Measurements from ENCODE around the gene CASK.
"Not testable (repeated sequence)": the region's sequence is repeated elsewhere in the genome, so short reads cannot be mapped to it uniquely, and the experiment has no call there.

CASK gene

GRCh38 chrX:41684940-41685339 lies 238.4 kb downstream of the CASK start:
- DNase-seq: no peak

DNA sequence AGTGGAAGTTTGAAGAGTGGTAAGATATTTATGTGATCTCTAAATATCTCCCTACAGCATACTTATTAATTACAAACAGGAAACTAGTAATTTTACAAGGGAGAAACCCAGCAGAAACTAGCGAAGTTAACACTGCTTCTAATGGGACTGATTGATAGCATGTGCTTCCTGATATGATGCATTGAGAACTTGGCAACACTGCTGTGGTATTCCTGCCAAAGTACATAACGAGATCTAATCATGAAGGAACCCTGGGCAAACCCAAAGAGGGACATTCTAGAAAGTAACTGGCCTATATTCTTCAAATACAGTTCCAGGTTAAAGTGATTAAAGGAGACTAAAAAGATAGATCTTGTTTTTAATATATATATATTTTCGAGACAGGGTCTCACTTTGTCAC lies 239.2 kb downstream of the CASK start:
- DNase-seq: no peak

- no peak for DNase-seq
These were observed 245.9 kb downstream of the CASK start for GRCh38 chrX:41677183-41678060.

GRCh38 chrX:41676361-41676760 lies 247.0 kb downstream of the CASK start:
- DNase-seq: not testable (repeated sequence)

GRCh38 chrX:41672643-41673042 lies 250.7 kb downstream of the CASK start:
- no peak for DNase-seq

GRCh38 chrX:41671082-41671481 lies 252.3 kb downstream of the CASK start:
- no peak for DNase-seq

- no peak for DNase-seq
These were observed 253.2 kb downstream of the CASK start for GRCh38 chrX:41670112-41670511.

- DNase-seq: no peak
These were observed 255.7 kb downstream of the CASK start for GRCh38 chrX:41667631-41668030.

- DNase-seq: peak in 1 of 2 experiments; percentile 13
These were observed 257.1 kb downstream of the CASK start for GRCh38 chrX:41666251-41666650.

GRCh38 chrX:41665686-41666085 lies 257.7 kb downstream of the CASK start:
- no peak for DNase-seq

GRCh38 chrX:41664908-41665307 lies 258.4 kb downstream of the CASK start:
- no peak for DNase-seq

DNA sequence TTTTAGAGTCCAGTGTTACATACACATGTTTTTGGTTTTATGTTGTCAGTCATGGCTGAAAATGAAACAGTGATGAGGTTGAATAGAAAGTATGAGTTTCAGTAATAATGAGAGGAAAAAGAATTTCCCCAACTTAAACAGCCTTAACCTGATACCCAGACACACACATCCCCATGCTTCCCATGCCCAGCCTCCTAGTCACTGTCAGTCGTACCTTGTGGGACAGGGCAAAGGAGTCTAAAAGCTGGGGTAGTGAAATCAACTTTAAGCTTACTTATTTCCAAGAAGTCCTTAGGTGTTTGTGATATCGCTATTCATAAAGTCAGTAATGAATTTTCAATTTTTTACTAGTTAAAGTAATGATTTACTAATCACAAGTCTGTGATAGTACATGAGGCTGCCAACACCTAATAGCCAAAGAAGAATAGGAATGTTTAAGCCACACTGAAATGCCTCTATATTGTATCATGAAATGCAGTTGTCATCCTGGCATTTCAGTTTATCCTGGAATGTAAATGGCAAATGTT lies 258.9 kb downstream of the CASK start:
- no peak for DNase-seq

DNA sequence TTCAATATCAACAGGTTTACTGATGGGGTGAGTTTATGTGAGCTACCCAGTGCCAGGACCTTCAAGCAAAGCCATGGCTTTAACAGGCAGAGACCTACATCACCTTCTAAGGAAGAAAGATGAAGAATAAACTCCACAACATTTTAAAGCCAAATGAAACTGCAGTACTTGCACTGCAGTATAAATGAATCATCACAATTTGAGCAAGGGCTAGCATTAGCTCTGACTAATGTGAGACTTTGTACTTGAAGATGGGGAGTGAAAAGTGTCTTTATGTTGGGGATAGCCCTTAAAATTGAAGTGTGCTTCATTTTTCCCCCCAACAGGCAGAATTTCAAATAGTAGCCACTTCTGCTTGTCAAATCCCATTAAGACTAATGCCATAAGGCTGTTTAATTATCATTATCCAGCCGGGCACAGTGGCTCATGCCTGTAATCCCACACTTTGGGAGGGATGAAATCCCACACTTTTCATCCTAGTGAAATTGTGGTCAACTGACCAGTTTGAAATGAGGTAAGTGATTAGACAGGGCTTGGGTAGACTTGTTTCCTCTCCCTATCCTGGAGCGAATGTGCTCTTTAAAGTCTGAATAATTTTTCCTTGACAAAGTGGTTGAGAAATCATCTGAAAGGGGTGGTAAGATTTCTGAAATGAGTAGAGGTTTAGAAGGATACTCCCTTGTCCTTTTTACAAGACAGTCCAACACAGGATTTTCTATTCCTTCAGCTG lies 261.8 kb downstream of the CASK start:
- no peak for DNase-seq

GRCh38 chrX:41655631-41656030 lies 267.7 kb downstream of the CASK start:
- no peak for DNase-seq

GRCh38 chrX:41655101-41655500 lies 268.3 kb downstream of the CASK start:
- no peak for DNase-seq

DNA sequence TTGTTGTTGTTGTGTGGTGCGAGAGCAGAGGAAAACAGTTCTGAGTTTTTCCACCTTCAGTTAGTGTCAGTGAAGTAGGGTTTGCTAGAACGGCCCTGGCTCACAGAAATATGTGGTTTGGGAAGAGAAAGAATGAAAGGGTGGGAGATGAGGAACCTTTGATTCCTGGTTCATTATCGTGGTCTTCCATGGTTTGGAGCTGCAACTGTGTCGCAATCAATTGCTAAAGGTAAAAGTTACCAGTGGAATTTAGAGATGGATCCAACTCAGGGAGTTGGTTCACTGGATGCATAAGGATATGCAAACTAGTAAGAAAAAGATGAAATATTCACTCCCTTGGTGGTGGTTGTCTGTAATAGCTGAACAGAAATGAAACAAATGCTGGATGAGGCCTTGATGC lies 270.2 kb downstream of the CASK start:
- no peak for DNase-seq

- not testable (repeated sequence) for DNase-seq
These were observed 277.2 kb downstream of the CASK start for GRCh38 chrX:41646201-41646600.

DNA sequence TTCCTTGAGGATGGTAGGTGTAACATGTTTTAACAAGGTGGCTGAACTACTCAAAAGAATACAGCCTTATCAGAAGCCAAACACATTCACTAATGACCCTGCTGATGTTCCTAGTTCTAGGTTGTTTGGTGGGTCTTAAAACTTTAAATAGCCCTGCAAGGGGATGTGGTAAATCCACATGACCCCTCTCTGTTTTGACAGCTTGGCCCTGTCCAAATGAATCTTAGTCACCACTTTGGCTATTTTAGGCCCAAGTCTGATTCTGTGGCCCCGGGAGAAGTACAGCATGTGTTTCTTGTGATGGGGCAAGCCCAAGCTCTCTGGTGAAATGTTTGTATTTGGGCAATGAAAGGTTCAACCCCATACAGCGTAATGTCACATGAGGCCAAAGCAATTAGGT lies 289.1 kb downstream of the CASK start:
- no peak for DNase-seq

- no peak for DNase-seq
These were observed 293.3 kb downstream of the CASK start for GRCh38 chrX:41630091-41630490.

DNA sequence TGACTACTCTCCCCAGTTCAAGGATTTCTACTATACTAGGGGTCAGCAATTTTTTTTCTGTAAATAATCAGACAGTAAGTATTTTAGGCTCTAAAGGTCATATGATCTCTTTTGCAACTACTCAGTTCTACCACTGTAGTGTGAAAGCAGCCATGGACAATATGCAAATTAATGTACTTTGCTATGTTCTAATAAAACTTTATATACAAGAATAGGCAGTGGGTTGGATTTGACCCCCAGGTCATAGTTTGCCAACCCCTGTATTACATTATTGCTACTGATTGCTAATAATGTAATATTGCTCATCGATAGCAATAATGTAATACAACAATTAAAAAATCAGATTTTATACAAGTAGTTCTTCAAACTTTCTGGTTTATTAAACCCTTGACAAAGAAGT lies 293.8 kb downstream of the CASK start:
- no peak for DNase-seq

DNA sequence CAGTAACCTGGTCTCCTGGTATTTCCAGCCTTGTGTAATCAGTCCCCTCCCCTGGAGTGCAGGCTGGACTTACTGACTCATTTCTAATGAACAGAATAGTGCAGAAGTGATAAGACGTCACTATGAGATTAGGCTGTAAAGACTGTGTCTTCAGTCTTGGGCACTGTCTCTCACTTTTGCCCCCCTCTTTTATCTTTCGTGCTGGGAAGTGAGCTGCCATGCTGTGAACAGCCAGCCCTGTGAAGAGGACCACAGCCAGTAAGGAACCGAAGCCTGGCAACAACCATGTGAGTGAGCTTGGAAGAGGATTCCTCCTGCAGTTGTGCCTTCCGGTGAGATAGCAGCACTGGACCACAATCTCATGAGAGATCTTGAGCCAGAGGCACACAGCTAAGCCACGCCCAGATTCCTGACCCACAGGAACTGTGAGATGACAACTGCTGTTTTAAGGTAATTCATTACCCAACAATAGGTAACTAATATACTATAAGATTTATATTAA lies 302.1 kb downstream of the CASK start:
- no peak for DNase-seq

DNA sequence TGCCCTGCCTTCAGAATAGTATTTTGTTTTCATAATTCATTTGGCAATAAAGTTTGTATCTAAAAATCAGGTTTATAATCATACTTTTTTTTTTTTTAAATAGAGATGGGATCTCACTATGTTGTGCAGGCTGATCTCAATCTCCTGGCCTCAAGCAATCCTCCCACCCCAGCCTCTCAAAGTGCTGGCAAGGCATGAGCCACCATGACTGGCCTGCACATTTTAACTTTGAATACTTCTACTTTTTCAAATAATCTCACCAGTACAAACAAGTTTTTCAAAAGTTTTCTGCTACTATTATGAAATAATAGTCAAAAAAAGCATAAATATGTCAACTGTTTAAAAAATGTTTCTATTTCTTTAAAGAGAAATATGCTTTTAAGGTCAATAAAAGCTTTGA lies 304.1 kb downstream of the CASK start:
- no peak for DNase-seq

GRCh38 chrX:41616935-41617334 lies 306.4 kb downstream of the CASK start:
- DNase-seq: no peak

- DNase-seq: no peak
These were observed 307.1 kb downstream of the CASK start for GRCh38 chrX:41616255-41616654.
